DMS 273 (cell line): ENCODE measurements around the gene NFATC1.

Experiments
- DNase-seq: peaks from one replicate; lab custom pipeline; 2025; ENCODE audit not compliant: unreplicated experiment; lab: John Stamatoyannopoulos, UW

NFATC1 gene

DNA sequence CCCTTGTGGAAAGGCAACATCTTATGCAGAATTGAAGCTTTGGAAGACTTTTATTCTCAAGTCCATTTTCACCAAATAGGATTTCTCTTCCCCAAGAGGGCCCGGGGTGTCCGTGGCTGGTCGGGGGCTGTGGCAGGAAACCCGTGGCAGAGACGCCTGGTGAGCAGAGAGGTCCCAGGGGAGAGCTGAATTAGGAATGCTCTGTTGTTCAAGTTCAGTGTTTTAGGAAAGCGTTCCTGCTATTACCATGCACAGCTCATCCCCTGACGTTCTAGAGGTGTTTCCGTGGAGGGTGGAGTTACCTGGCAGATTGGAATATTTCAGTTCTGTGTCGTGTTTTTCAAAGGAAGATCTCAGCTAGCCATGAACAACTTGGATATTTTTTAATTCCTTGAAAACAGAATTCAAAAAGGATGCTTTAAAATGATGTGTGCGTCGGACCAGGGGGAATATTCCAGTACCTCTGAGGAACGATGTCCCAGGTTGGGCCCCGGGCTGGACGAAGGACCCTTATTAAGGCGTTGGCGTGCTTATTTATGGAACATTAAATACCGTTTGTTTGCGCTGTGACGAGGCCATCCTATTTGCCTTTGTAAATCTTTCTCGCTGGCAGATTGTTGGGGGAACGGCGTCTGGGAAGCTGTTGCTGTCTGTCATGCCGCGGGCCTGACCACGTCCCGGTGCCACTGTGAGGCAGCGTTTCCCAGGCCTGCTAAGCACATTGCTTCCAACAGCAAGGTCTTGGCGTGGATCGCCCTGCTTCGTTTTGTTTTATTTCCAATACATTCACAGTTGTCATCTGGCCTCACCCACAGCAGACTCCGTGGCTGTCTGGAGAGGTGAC lies 8.2 kb downstream of the NFATC1 start:
- no peak for DNase-seq

DNA sequence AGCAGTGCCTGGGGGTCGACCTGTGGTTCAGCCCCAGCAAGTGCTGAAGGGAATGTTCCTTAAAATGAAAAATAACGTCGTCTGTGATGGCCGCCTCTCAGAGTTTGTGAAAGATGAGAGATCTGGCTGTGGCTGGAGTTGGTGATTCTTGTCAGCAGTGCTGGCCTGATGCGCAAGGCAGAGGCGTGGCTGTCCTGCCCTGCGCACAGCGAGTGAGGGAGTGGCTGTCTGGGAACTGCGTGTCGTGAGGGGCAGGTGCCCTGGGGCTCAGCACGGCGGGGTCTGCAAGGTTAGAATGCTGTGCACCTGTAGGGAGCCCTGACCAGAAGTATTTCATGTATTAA lies 8.8 kb downstream of the NFATC1 start:
- no peak for DNase-seq

DNA sequence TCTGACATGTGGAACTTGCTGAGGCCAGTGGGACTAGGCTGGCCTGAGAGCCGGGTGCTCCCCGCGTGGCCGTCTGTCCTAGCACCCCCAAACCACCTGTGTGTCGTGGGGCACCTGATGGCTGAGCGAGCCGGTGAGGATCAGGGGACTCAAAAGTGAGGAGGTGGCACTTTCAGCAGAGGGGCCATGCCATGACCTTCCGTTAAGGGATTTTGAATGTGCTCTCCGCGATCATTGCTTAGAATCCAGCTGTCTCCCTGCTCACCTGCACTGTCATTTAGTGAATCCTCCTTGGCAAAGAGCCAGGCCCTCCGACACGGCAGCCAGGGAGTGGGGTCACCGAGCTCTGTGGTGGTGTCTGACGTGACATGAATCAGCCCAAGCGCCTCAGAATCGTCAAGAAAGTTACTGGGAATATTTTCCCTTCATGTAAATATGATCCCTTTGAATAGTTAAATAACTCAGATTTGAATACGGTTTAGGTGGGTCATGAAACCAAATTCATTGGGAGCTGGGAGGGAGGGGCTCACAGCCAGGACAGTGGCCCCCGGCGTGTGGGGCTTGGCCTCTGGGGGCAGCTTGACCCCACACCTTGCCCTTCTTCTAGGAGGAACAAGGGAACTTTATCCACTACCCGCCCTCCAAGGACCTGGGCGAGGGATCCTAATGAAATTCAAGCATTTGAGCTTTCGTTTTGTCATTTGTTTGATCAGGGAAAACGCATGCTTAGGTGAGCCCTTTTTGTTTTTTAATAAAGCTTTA lies 9.5 kb downstream of the NFATC1 start:
- DNase-seq, result no peak

DNA sequence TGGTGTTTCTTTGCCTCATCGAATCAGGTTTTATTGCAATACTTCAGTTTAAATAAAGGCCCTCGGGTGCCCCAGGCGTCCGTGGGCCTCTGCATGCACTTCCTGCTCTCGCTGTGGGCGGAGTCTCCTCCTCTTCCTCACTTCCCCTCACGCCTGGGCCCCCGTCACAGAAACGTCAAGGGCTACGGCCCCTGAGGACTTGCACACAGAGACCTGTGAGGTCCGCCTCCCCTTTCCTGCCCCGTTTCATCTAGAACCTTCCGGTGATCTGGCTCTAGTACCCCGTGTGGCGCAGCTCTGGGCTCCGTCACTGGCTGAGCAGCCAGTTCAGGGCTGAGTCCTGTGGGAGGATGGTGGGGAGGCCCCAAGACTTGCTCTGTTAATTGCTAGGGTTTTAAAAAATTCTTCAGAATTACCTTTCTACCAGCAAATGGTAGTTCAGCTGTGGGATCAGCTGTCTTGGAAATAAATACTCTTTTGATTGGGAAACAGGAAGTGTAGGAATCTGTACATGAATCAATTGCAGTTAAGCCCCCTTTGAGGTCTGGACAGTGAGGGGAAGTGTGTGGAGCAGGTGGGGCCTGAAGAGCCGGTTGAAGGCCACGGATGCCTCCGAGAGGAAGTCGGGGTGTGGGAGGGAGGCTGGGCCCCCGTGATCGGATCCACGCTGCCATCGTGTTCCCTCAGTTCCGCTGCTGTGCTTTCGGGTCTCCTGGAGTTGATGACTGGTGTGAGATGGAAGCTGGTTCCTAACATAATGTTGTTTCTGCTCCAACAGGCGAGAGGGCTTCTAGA lies 10.2 kb downstream of the NFATC1 start:
- no peak for DNase-seq

DNA sequence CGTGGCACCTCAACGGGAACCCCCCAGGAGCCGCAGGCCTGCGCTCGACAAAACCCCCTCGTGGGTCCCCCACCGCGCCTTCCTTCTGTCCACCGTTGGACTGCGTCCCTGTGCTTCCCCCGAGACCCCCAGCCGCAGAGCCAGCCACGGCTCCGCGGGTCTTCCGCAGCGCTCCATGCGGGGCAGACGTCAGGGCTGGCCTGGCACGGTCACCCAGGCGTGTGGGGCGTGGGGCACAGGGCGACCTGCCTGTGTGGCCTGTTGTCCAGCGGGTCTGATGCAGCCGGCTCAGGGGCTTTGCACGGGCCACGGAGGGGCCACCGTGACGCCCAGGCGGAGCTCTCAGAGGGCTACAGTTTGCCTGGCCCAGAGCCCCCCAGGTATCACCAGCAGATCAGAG lies 11.0 kb downstream of the NFATC1 start:
- DNase-seq, result no peak

DNA sequence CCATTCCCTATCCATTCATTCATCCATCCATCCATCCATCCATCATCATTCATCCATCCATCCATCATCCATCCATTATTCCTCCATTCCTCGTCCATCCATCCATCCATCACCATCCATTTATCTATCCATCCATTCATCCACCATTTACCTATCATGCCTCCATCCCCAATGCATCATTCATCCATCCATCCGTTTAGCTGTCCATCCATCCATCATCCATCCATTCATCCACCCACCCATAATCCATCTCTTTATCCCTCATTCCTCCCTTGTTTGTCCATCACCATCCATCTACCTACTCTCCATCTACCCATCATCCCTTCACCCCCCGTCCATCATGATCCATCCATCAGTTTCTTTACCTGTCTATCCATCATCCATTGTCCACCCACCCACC lies 13.6 kb downstream of the NFATC1 start:
- no peak for DNase-seq

DNA sequence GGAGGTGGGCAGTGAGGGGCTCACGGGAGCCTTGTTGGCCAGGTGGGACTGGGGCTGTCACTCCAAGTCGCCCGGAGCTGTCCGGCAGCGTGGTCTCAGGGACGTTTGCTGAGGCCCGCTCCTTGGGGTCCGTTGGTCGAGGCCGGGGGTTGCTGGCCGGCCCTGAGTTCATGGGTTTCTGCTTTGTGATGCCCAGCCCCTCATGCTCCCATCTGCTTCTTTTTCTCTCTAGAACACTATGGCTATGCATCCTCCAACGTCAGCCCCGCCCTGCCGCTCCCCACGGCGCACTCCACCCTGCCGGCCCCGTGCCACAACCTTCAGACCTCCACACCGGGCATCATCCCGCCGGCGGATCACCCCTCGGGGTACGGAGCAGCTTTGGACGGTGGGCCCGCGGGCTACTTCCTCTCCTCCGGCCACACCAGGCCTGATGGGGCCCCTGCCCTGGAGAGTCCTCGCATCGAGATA lies 14.5 kb downstream of the NFATC1 start:
- DNase-seq, result no peak

DNA sequence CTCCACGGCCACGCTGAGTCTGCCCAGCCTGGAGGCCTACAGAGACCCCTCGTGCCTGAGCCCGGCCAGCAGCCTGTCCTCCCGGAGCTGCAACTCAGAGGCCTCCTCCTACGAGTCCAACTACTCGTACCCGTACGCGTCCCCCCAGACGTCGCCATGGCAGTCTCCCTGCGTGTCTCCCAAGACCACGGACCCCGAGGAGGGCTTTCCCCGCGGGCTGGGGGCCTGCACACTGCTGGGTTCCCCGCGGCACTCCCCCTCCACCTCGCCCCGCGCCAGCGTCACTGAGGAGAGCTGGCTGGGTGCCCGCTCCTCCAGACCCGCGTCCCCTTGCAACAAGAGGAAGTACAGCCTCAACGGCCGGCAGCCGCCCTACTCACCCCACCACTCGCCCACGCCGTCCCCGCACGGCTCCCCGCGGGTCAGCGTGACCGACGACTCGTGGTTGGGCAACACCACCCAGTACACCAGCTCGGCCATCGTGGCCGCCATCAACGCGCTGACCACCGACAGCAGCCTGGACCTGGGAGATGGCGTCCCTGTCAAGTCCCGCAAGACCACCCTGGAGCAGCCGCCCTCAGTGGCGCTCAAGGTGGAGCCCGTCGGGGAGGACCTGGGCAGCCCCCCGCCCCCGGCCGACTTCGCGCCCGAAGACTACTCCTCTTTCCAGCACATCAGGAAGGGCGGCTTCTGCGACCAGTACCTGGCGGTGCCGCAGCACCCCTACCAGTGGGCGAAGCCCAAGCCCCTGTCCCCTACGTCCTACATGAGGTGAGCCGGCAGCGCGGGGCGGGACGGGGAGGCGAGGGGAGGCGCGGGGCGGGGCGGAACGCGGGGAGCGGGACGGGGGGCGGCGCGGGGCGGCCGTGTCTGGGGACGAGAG lies 15.2 kb downstream of the NFATC1 start:
- DNase-seq, result no peak

DNA sequence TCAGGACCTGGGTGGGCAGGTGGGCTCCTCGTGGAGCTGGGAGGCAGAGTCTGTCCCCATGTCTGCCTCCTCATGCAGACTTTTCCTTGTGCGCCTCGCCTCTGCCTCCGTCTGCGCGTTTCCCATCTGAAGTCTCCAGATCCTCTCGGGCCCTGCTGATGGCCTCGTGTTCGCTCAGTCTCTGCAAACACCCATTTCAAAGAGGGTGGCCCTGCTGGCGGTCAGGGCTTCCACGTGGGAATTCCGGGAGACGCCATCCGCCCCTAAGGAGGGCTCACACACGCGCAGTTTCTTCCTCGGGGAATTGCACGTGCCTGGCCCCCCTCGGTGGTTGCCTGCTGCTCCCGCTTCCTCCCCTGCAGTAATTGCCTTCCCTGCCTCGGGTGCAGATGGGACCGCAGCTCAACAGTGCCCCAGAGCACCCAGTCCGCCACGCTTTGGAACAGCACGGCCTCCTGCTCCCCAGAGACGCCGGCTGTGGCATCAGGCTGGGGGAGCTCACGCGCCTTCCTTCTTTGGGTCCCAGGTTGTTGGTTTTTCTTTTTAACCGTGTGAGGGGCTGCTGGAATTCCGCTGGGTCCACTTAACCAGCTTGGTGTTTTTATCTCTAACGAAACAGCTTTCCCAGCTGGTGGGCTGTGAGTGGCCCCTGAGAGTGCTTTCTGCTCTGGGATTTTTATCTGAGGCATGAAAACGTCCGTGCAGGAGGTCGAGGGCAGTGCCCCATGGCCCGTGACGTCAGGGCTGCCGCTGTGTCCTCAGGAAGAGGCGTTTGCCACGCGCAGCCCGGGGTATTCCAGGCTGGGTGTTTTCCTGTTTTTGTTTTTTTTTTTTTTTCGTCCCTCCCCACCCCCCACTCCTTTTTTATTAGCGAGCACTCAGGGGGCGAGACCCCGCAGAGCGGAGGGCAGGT lies 16.1 kb downstream of the NFATC1 start:
- DNase-seq, result no peak

DNA sequence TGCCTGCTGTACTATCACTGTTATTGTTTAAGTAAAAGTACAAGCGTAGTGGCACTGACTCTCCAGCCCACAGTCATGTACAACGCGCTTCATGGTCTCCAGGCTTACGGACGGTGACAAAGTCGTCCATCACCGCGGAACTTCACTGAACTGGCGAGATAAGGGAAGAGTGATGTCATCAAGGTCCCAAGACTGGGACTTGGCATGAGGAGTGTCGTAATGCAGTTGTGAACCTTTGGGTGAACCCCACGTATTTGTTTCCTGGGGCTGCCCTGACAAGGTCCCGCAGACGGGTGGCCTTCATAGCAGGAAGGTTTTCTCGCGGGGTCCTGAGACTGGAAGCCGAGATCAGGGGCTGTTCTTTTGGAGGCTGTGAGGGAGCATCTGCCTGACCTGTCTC lies 17.3 kb downstream of the NFATC1 start:
- DNase-seq, result no peak

DNA sequence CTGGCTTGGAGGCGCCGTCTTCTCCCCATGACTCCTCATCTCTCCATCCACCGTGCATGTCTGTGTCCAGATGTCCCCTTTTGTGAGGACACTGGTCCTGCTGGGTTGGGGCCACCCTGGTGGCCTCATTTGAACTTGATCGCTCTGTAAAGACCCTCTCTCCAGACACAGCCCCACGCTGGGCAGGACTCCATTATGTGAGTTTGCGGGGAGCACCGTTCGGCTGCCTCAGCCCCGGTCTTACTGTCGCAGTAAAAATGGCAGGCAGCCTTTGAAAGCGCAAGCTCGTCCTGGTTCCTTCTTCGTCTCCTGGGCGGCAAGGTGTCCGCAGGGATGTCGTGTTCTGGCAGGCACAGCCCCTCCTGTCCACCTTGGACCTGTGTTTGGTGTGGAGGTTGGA lies 17.7 kb downstream of the NFATC1 start:
- DNase-seq, result no peak

DNA sequence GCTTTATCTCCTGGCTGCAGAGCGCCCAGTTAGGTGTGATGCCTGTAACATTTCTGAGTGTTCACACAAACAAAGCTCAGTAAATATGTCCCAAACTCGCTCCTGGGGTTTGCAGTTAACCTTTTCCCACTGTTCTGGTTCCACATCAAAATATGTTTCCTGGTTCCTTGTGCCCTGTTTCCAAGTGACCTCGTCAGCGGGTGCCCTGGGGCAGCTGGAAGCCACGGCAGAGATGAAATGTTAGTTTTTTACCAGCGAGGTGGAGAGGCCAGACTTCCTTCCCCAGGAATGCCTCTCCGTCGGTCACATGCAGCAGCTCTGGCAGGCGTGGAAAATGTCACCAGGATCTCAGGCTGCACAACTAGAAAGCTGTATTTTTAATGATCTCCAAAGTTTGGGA lies 18.2 kb downstream of the NFATC1 start:
- DNase-seq, result no peak

DNA sequence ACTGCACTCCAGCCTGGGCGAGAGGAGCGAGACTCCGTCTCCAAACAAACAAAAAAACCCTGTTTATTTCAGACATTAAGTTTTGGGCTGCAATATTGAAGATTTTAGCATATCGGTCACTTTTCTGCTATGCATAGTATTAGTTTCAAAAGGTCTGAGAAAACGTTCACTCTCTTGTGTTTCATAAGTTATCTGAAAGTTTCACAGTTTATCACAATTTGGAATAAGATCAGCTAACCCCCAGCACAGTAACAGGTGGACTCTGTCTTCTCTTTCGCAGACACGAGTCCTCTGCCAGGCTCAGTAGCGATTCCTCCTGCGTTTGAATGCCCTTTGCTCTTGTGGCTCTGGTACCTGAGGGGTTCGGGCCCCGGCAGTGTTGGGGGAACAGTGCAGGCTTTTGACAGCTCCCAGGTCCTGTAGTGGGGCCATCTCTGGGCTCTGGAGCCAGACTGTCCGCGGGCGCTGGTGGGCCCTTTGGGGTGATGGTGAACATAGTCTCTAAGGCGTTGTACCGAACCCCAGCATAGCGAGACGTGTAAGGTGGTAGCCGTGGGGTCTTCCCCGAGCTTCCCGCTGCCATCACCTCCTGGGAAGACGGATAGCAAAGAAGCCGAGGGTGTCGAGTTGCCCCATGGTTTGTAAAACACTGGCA lies 20.4 kb downstream of the NFATC1 start:
- no peak for DNase-seq

DNA sequence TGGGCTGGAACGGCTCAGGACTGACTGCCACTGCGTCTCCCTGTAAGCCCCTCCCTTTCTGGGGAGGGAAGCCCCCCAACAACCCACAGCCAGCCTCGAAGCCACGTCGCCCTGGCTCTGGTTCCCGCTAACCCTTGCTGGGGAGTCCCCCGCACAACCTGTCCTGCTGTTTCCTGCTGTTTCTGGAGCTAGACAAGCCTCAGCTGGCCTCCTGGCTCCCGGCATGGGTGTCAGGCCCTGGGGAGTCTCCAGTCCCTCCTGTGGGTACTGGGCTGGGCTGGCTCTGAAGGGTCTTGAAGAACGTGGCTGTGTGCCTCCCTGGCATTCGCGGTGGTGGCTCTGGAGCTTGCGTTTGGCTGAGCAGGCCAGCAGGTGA lies 20.9 kb downstream of the NFATC1 start:
- DNase-seq, result no peak

DNA sequence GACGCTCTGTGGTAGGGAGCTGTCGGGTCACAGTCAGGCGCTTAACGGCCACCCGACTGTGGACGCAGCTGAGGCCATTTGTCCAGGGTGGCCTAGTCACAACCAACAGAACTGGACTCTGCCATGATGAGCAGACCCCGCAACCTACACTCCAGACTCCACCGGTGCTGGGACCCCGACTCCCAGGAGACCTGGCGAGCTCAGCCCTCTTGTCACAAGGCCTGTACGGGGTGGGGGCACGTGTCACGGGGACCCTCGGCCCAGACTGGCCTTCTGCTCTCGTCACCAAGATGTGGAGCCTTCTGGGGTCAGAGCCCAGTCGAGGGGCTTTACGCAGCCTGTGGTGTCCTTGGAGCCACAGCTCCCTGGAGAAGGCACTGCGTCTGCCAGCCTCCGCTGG lies 22.5 kb downstream of the NFATC1 start:
- no peak for DNase-seq

DNA sequence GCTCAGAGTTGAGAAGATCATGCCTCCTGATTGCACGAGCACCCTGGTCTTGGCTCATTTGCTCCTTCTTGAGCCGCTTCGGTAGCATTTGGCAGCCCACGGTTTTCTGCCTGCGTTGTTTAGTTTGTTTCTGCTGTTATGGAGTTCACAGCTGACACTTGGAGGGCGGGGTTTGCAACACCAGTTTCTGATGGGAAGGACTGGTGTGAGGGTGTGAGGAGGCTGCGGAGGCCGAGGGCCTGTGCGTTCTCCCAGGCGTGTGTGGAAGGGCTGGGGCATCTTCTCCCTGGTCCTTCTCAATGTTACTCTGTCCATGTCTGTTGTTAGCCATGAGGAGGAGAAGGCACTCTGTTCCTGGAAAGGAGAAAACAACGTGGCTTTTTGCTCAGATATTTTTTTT lies 22.9 kb downstream of the NFATC1 start:
- DNase-seq, result no peak

DNA sequence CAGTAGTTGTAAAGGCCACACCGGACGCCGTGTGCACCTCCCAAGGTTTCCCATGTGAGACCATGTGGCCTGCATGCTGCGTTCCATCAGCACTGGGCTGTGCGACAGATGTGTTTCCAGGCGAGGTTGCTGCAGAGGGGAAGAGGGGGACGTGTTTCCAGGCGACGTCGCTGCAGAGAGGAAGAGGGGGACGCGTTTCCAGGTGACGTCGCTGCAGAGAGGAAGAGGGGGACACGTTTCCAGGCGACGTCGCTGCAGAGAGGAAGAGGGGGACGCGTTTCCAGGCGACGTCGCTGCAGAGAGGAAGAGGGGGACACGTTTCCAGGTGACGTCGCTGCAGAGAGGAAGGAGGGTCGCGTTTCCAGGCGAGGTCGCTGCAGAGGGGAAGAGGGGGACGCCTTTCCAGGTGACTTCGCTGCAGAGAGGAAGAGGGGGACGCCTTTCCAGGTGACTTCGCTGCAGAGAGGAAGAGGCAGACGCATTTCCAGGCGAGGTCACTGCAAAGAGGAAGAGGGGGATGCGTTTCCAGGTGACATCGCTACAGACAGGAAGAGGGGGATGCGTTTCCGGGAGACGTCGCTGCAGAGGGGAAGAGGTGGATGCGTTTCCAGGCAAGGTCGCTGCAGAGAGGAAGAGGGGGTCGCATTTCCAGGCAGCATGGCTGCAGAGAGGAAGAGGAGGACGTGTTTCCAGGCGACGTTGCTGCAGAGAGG lies 24.5 kb downstream of the NFATC1 start:
- DNase-seq, result peak; percentile 28

DNA sequence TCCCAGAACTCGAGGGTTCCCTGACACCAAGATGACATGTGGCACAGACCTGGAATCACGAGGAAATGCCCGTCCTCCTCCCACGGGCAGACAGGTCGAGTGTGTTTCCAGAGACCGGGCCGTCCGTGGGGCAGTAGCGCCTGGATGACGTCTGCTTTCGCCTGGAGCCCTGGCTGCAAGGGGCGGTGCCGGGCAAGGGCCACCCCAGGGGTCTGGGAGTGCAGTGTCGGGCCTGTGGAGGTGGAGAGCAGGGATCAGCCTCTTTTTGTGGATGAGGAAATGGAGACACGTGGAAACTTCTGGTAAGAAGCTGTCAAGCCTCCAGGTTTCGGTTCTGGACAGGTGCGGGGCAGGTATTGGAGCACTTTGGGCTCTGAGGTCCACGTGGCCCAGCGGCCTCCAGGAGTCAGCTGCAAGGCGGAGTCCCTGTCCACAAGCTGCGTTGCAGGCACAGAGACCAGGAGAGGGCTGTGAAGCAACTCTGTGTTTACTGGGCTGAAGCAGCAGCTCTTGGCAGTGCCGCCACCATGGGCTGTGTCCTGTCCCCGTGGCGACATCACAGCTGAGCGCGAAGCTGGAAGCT lies 25.6 kb downstream of the NFATC1 start:
- no peak for DNase-seq
